Mesenchymal stem cell (in vitro differentiated cells and primary cell): ENCODE data around the gene ST6GALNAC4.

ENCODE experiments used
- DNase-seq: peaks from one replicate; pipeline ENCODE4 v3.0.0-alpha.2; 2013
- H2AFZ ChIP-seq: one replicate; pipeline ENCODE4 v1.6.1; 2013; ENCODE audit warnings: low read depth, mild to moderate bottlenecking, control low read depth, inconsistent platforms, low read length, moderate library complexity
- H2AK5ac ChIP-seq: 2 replicates; pipeline ENCODE4 v1.6.1; 2013; ENCODE audit warnings: low read length, moderate library complexity, mild to moderate bottlenecking, inconsistent platforms; ENCODE audit not compliant: severe bottlenecking
- H2BK120ac ChIP-seq: one replicate; pipeline ENCODE4 v1.6.1; 2013; ENCODE audit warnings: low read depth, mild to moderate bottlenecking, inconsistent platforms, low read length, moderate library complexity
- H2BK12ac ChIP-seq, 2 experiments: one replicate each; pipeline ENCODE4 v1.6.1; 2013; ENCODE audit warnings: inconsistent platforms in 2 of 2, low read length in 2 of 2, mild to moderate bottlenecking in 2 of 2, moderate library complexity in 2 of 2, control low read depth in 1 of 2
- H2BK15ac ChIP-seq: one replicate; pipeline ENCODE4 v1.6.1; 2013; ENCODE audit warnings: mild to moderate bottlenecking, low read depth, inconsistent platforms; ENCODE audit not compliant: poor library complexity, severe bottlenecking
- H2BK5ac ChIP-seq: 2 replicates; pipeline ENCODE4 v1.6.1; 2013; ENCODE audit warnings: low read depth, mild to moderate bottlenecking, low read length, control low read depth, inconsistent platforms; ENCODE audit not compliant: poor library complexity, severe bottlenecking
- H3K14ac ChIP-seq, 2 experiments: one replicate each; pipeline ENCODE4 v1.6.1; 2013; ENCODE audit warnings: inconsistent platforms in 2 of 2, low read length in 2 of 2, control low read depth in 1 of 2, mild to moderate bottlenecking in 1 of 2, moderate library complexity in 1 of 2
- H3K18ac ChIP-seq, 2 experiments: one replicate each; pipeline ENCODE4 v1.6.1; 2013; ENCODE audit warnings: inconsistent platforms in 2 of 2, low read length in 2 of 2, control low read depth in 1 of 2, low read depth in 1 of 2, mild to moderate bottlenecking in 1 of 2
- H3K23ac ChIP-seq, 2 experiments: one replicate each; pipeline ENCODE4 v1.6.1; 2013; ENCODE audit warnings: inconsistent platforms in 2 of 2, low read length in 2 of 2, mild to moderate bottlenecking in 2 of 2, moderate library complexity in 2 of 2, control low read depth in 1 of 2
- H3K27ac ChIP-seq: 2 replicates; pipeline ENCODE4 v1.5.1; 2013; ENCODE audit warnings: mild to moderate bottlenecking, moderate library complexity, low read length, control low read depth, inconsistent platforms; ENCODE audit not compliant: poor library complexity, severe bottlenecking
- H3K27me3 ChIP-seq, 2 experiments: 2 replicates each; pipeline versions ENCODE4 v1.6.1 to v1.7.0; 2013; ENCODE audit warnings: low read length in 2 of 2, mild to moderate bottlenecking in 2 of 2, moderate library complexity in 2 of 2, control low read depth in 1 of 2, inconsistent platforms in 1 of 2; ENCODE audit not compliant: control insufficient read depth in 1 of 2, insufficient read depth in 1 of 2
- H3K36me3 ChIP-seq, 2 experiments: 2 replicates each; pipeline versions ENCODE4 v1.6.1 to v1.7.0; 2013; ENCODE audit warnings: low read length in 2 of 2, control low read depth in 1 of 2, inconsistent platforms in 1 of 2, low read depth in 1 of 2, mild to moderate bottlenecking in 1 of 2; ENCODE audit not compliant: insufficient read depth in 2 of 2, control insufficient read depth in 1 of 2
- H3K4ac ChIP-seq, 2 experiments: one replicate each; pipeline ENCODE4 v1.6.1; 2013; ENCODE audit warnings: inconsistent platforms in 2 of 2, low read length in 2 of 2, mild to moderate bottlenecking in 2 of 2, moderate library complexity in 2 of 2, control low read depth in 1 of 2, low read depth in 1 of 2
- H3K4me1 ChIP-seq: 2 replicates; pipeline ENCODE4 v1.6.1; 2013; ENCODE audit warnings: low read depth, low read length, control low read depth; ENCODE audit not compliant: control insufficient read depth, insufficient read depth
- H3K4me2 ChIP-seq: 2 replicates; pipeline ENCODE4 v1.6.1; 2013; ENCODE audit warnings: low read length, mild to moderate bottlenecking, inconsistent platforms; ENCODE audit not compliant: poor library complexity, severe bottlenecking
- H3K4me3 ChIP-seq, 2 experiments: 2 replicates each; pipeline versions ENCODE4 v1.5.1 to v1.7.0; 2013; ENCODE audit warnings: low read length in 2 of 2, mild to moderate bottlenecking in 2 of 2, control low read depth in 1 of 2, low read depth in 1 of 2; ENCODE audit not compliant: insufficient read depth in 1 of 2
- H3K79me1 ChIP-seq: replicated peaks from 2 replicates; pipeline ENCODE4 v1.6.1; 2013; ENCODE audit warnings: mild to moderate bottlenecking, control low read depth, low read length, inconsistent platforms; ENCODE audit not compliant: poor library complexity, severe bottlenecking
- H3K9ac ChIP-seq: 2 replicates; pipeline ENCODE4 v1.7.0; 2013; ENCODE audit warnings: mild to moderate bottlenecking, low read length, moderate library complexity
- H3K9me3 ChIP-seq: 2 replicates; pipeline ENCODE4 v1.7.0; 2013; ENCODE audit warnings: mild to moderate bottlenecking, low read length; ENCODE audit not compliant: control insufficient read depth
- H4K8ac ChIP-seq: one replicate; pipeline ENCODE4 v1.6.1; 2013; ENCODE audit warnings: inconsistent platforms, mild to moderate bottlenecking, low read length, moderate library complexity
- H4K91ac ChIP-seq: one replicate; pipeline ENCODE4 v1.6.1; 2013; ENCODE audit warnings: mild to moderate bottlenecking, low read length, inconsistent platforms
- WGBS: methylation state at CpG from one replicate; pipeline ENCODE4 v1.1.7; 2013; ENCODE audit warnings: mixed read lengths; 5-methylcytosine and 5-hydroxymethylcytosine counted together

The ST6GALNAC4 gene

DNA sequence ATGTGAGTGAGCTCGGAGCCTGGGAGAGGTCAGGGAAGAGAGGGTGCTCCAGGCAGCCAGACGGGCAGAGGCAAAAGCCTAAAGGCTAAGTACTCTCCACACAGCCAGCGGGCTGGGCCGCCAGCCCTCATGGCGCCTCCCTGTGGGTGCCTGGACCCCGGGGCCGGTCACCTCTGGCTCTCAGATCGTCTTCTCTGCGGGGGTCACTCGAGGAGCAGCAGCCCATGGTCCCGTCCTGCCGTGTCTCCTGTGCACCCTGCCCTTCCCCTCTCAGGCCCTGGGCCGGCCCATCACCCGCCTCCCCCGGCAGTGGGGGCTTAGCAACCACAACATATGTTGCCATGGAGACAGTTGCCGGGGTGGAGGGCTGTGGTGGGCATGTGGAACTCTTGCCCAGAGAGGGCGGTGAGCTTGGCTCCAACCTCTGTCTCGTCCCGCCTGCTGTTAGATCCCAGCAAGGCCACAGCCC, 43.6 kb downstream of the ST6GALNAC4 start:
- Histone ChIP-seq H3K23ac (no peak overlapping the region), H2BK5ac (no peak overlapping the region), H2BK12ac (peak overlapping the region in 1 of 2 experiments; percentile 17), H2AK5ac (no peak overlapping the region), H3K14ac (no peak overlapping the region), H3K4me1 (peaks cover 45% of the 10 kb centered on the region), H3K27ac (no peak overlapping the region), H2AFZ (no peak overlapping the region), H3K18ac (no peak overlapping the region), H4K8ac (no peak overlapping the region), H3K4me2 (no peak overlapping the region), H2BK120ac (no peak overlapping the region), H3K4ac (no peak overlapping the region), H3K27me3 (no peaks in the 10 kb centered on the region), H3K9me3 (no peaks in the 10 kb centered on the region), H3K4me3 (peak overlapping the region in 1 of 2 experiments; percentile 75), H3K9ac (peak overlapping the region; percentile 77), H3K79me1 (peaks cover 19% of the 10 kb centered on the region), H4K91ac (no peak overlapping the region), H3K36me3 (peaks cover 53 to 56% of the 10 kb centered on the region in 2 experiments), H2BK15ac (no peak overlapping the region)
- WGBS = 81% methylated on average over 19 of the region's 19 CpGs
- no peak for DNase-seq

DNA sequence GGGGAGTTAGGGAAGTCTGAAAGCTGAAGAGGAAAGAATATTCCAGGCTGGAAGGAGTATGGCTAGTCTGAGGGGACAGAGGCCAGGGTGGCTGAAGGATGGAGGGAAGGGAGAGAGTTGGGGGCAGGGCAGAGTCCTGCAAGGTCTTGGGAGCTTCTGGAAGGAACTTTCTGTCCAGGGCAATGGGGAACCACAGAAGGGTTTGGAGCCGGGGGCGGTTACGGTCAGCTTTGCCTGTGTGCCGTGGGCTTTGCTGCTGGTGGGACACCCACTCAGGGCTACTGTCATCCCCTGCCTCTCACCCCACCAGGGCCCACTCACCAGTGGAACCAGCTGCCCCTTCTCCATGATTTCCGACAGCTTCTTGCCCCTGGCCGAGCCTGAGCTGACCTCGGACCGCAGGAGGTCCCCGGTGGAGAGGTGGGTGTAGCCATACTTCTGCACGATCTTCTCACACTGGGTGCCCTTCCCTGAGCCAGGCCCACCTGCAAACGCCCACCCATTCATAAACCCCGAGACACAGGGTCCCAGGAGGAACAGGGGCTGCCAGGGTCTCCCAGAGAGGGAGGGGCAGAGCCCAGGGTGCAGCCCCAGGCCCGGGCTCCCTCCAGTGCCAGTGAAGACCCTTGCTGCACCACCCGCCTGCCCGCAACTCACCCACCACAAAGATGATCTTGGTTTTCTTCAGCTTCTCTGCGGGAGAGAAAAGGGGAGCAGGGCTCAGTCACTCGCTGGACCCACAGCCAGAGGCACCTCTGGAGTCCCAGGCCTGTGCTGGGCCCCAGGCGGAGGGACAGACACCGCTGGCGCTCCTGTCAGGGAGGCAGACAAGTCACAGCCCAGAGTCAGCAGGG, 44.2 kb downstream of the ST6GALNAC4 start:
- H3K4me3 ChIP-seq = no peak overlapping the region
- H3K14ac ChIP-seq = no peak overlapping the region
- H2BK12ac ChIP-seq = peak overlapping the region in 1 of 2 experiments; percentile 48
- H3K9ac ChIP-seq = no peak overlapping the region
- peaks cover 60 to 62% of the 10 kb centered on the region in 2 experiments for H3K36me3 ChIP-seq
- peaks cover 40% of the 10 kb centered on the region for H3K4me1 ChIP-seq
- no peak for DNase-seq
- H3K79me1 ChIP-seq = peaks cover 19% of the 10 kb centered on the region
- no peaks in the 10 kb centered on the region for H3K27me3 ChIP-seq
- H2BK15ac ChIP-seq = no peak overlapping the region
- H3K4ac ChIP-seq = no peak overlapping the region
- H3K4me2 ChIP-seq = no peak overlapping the region
- H2BK5ac ChIP-seq = no peak overlapping the region
- H4K8ac ChIP-seq = no peak overlapping the region
- no peaks in the 10 kb centered on the region for H3K9me3 ChIP-seq
- H3K23ac ChIP-seq = no peak overlapping the region
- H2BK120ac ChIP-seq = no peak overlapping the region
- H3K27ac ChIP-seq = no peak overlapping the region
- no peak overlapping the region for H3K18ac ChIP-seq
- no peak overlapping the region for H2AFZ ChIP-seq
- 93% methylated on average over 20 of the region's 20 CpGs for WGBS
- no peak overlapping the region for H4K91ac ChIP-seq
- H2AK5ac ChIP-seq = no peak overlapping the region

DNA sequence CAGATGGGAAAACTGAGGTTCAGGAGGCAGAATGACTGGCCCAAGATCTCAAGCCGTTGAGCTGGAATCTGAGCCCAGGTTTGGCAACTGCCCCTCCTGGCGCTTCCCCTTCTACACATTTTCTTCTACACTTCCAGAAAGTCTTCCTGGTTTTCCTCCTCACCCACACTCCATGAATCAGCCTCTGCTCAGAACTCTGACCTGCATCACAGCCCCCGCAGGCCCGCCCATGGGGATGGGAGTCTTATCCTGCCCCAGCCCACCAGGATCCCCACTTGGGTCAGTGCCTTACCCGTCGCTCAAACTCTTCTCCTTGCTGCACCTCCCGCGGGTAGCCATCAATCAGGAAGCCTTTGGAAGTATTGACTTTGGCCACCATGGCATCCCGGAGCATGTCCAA, 45.3 kb downstream of the ST6GALNAC4 start:
- Histone ChIP-seq H2AK5ac (no peak overlapping the region), H3K18ac (no peak overlapping the region), H3K4me3 (no peak overlapping the region), H3K79me1 (peaks cover 13% of the 10 kb centered on the region), H4K91ac (no peak overlapping the region), H2BK12ac (no peak overlapping the region), H2AFZ (no peak overlapping the region), H3K14ac (no peak overlapping the region), H2BK15ac (no peak overlapping the region), H3K4me2 (no peak overlapping the region), H4K8ac (no peak overlapping the region), H3K27ac (no peak overlapping the region), H2BK120ac (no peak overlapping the region), H2BK5ac (no peak overlapping the region), H3K36me3 (peaks cover 68 to 70% of the 10 kb centered on the region in 2 experiments), H3K4me1 (peaks cover 34% of the 10 kb centered on the region), H3K23ac (no peak overlapping the region), H3K9ac (no peak overlapping the region), H3K9me3 (no peaks in the 10 kb centered on the region), H3K27me3 (no peaks in the 10 kb centered on the region), H3K4ac (no peak overlapping the region)
- WGBS = 94% methylated on average over 9 of the region's 9 CpGs
- DNase-seq = no peak

DNA sequence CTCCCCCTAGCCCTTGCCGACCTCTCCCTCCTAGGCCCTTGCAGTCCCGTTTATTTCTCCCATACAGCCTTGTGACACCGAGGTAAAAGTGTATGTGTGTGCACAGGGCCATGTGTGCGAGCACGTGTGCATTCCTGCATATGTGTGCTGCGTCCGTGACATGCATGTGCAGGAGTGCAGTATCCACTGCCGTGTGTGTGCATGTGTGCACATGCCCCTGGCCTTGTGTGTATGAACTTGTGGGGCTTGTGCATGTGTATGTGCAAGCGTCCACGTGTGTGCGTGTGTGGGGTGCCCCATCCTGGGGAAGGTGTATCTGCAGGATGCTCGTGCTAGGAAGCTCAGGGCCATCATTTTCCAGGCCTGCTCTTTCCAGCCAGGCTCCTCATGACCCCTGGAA, 46.0 kb downstream of the ST6GALNAC4 start:
- Histone ChIP-seq H2AK5ac (no peak overlapping the region), H2AFZ (no peak overlapping the region), H2BK15ac (no peak overlapping the region), H2BK120ac (no peak overlapping the region), H3K27me3 (no peaks in the 10 kb centered on the region), H3K79me1 (peaks cover 11% of the 10 kb centered on the region), H3K9ac (no peak overlapping the region), H3K23ac (no peak overlapping the region), H3K9me3 (no peaks in the 10 kb centered on the region), H3K18ac (no peak overlapping the region), H3K36me3 (peaks cover 74% of the 10 kb centered on the region in 2 experiments), H3K27ac (no peak overlapping the region), H2BK12ac (no peak overlapping the region), H4K8ac (no peak overlapping the region), H2BK5ac (no peak overlapping the region), H3K4me2 (no peak overlapping the region), H4K91ac (peak overlapping the region; percentile 63), H3K4me3 (no peak overlapping the region), H3K4me1 (peaks cover 31% of the 10 kb centered on the region), H3K4ac (no peak overlapping the region), H3K14ac (no peak overlapping the region)
- DNase-seq = no peak
- WGBS = 94% methylated on average over 12 of the region's 12 CpGs
